Type B pancreatic cell (in vitro differentiated cells): Measurements from ENCODE around the gene DGKI. TPM values are rescaled to one million over a fixed set of nuclear protein-coding genes. Genes with fewer than 3 reads are reported as not detected.

Source experiments
- DNase-seq: peaks from one replicate; pipeline ENCODE4 v3.0.0; 2021; ENCODE audit warnings: mixed read lengths; ENCODE audit not compliant: unreplicated experiment; ENCODE audit errors: extremely low spot score
- H3K27ac Mint-ChIP-seq: 2 replicates; pipeline ENCODE4 v1.8.0; 2021; ENCODE audit warnings: mild to moderate bottlenecking, mixed read lengths
- H3K27me3 Mint-ChIP-seq: 2 replicates; pipeline ENCODE4 v1.8.0; 2021; ENCODE audit warnings: mixed read lengths
- H3K36me3 Mint-ChIP-seq: 2 replicates; pipeline ENCODE4 v1.8.0; 2021; ENCODE audit warnings: mixed read lengths
- H3K4me1 Mint-ChIP-seq: one replicate; pipeline ENCODE4 v1.8.0; 2021; ENCODE audit warnings: mixed read lengths; ENCODE audit not compliant: unreplicated experiment
- H3K4me3 Mint-ChIP-seq: 2 replicates; pipeline ENCODE4 v1.8.0; 2021; ENCODE audit warnings: mild to moderate bottlenecking, mixed read lengths
- H3K9me3 Mint-ChIP-seq: 2 replicates; pipeline ENCODE4 v1.8.0; 2021; ENCODE audit warnings: mixed read lengths
- CTCF ChIP-seq: fragments of 200-600 bp; sonication (generic); conservative IDR thresholded peaks from 2 replicates; pipeline ENCODE4 v1.5.0; 2021; ENCODE audit warnings: antibody characterized with exemption, mild to moderate bottlenecking
- total RNA-seq: library from RNA; stranded (reverse); gene quantifications from 2 replicates; pipeline ENCODE4 v1.2.1, GENCODE V29; 2021; ENCODE audit warnings: low replicate concordance

DGKI gene
- total RNA-seq, 1 donor from 2014 or later: 2.8 TPM

DNA sequence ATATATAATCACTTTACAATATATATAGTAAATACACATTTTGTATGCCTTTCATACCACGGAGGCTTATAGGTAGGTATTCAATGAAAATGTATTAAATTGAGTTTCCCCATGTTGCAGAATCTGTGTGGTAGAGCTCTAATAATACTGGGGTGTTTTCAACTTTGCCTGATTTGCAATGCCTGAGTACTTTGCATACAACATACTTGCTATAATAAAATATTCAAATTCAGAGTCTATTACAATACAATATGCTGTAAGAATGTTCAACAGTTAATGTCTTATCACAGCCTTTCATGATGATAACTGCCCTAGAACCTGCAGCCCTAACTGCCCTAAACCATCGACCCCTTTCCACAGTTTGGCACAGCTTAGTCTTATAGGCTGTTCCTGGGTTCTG lies 114.6 kb downstream of the DGKI start:
- no peak for DNase-seq
- Mint-ChIP-seq H3K4me3 (no peak overlapping the region), H3K4me1 (no peaks in the 10 kb centered on the region), H3K27ac (no peak overlapping the region), H3K27me3 (peaks cover 4% of the 10 kb centered on the region), H3K36me3 (no peaks in the 10 kb centered on the region), H3K9me3 (no peaks in the 10 kb centered on the region)
- TF ChIP-seq CTCF: no peak

DNA sequence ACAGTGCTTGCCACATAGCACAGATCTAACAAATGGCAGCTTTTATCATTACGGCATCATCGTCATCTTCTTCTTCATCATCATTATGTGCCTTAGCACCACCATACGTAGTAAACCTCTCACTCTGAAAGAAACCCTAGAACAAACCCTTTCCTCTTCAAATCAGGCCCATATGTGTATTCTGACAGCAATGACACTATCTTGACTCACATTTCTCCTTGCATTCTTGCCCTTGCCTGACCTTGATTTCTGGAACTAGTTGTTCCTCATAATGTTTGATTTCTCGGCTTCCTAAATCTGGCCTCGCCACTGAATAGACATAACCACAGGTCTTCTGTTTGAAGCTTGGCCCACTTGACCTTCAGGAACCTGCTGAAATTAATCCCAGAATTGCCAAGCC lies 115.3 kb downstream of the DGKI start:
- Mint-ChIP-seq H3K9me3 (no peaks in the 10 kb centered on the region), H3K4me3 (no peak overlapping the region), H3K27ac (no peak overlapping the region), H3K4me1 (no peaks in the 10 kb centered on the region), H3K27me3 (peaks cover 4% of the 10 kb centered on the region), H3K36me3 (no peaks in the 10 kb centered on the region)
- no peak for DNase-seq
- TF ChIP-seq CTCF: no peak

DNA sequence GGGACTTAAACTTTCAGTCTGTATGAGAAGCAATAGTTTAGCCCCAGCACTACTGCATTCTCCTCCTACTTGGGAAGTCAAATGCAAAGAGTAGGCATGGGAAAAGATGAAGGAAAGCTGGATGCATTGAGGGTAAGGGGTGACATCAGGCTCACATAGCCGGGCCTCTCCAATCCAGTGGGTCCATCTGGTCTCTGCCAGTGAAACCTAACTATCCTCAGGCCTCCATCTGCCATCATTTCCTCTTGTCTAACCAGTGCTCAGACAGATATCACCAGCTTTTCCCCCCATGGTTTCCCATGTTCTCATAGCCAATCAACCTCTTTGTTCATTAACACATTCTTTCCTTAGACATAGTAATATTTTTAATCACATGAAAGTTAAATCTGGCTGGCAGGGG lies 118.3 kb downstream of the DGKI start:
- H3K9me3 Mint-ChIP-seq: no peaks in the 10 kb centered on the region

DNA sequence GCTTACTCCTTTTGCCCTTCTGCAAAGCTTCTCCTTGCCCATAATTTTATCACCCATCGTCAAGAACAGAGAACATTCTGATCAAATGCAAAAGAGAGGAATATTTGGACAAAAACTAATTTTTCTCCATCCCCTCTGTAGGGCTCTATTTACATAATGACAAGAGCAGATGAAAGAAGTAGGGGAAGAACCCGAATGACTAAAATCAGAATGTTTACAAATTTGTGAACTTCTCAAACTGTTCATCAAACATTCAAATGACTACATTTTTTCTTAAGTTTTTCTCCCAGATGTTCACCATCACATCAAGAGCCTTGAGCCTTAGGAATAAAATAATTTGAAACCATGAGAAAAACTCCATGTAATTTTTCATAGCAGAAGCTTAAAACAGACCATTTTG lies 119.4 kb downstream of the DGKI start:
- Mint-ChIP-seq H3K4me3 (no peak overlapping the region), H3K27me3 (peaks cover 12% of the 10 kb centered on the region), H3K9me3 (no peaks in the 10 kb centered on the region), H3K4me1 (no peaks in the 10 kb centered on the region), H3K36me3 (no peaks in the 10 kb centered on the region), H3K27ac (no peak overlapping the region)
- TF ChIP-seq CTCF: no peak
- no peak for DNase-seq

More for the DNA sequence above, 118.3 kb downstream of the DGKI start:
- H3K36me3 Mint-ChIP-seq: no peaks in the 10 kb centered on the region
- H3K27ac Mint-ChIP-seq: no peak overlapping the region
- peaks cover 12% of the 10 kb centered on the region for H3K27me3 Mint-ChIP-seq
- no peak for TF ChIP-seq CTCF
- no peaks in the 10 kb centered on the region for H3K4me1 Mint-ChIP-seq
- no peak for DNase-seq
- no peak overlapping the region for H3K4me3 Mint-ChIP-seq

DNA sequence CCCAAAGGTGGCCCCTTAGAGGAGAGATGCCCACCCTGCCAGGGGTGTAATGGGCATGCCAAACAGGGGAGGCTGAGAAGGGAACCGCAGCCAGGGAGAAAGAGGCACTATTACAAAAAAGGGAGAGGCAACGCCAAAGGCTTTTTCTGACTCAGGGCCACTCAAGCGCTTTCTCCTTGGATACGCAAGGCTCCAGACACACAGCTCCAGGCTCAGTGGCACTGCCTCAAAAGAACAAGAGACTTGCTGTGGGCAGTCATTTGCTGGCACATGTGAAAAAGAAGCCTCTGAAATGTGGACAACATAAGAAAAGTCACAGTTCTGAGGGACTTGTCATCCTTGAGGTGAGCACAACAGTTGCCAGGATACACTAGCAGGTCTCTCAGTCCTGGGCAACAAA lies 128.4 kb downstream of the DGKI start:
- no peak overlapping the region for H3K4me3 Mint-ChIP-seq
- no peaks in the 10 kb centered on the region for H3K36me3 Mint-ChIP-seq
- no peak for DNase-seq
- TF ChIP-seq CTCF: no peak
- no peaks in the 10 kb centered on the region for H3K9me3 Mint-ChIP-seq
- H3K4me1 Mint-ChIP-seq: no peaks in the 10 kb centered on the region
- H3K27me3 Mint-ChIP-seq: peaks cover 6% of the 10 kb centered on the region
- H3K27ac Mint-ChIP-seq: no peak overlapping the region

GRCh38 chr7:137717811-137718271 lies 128.9 kb downstream of the DGKI start:
- H3K4me3 Mint-ChIP-seq: no peak overlapping the region
- no peaks in the 10 kb centered on the region for H3K4me1 Mint-ChIP-seq
- TF ChIP-seq CTCF: no peak
- H3K27ac Mint-ChIP-seq: no peak overlapping the region
- no peak for DNase-seq
- H3K36me3 Mint-ChIP-seq: no peaks in the 10 kb centered on the region
- peaks cover 6% of the 10 kb centered on the region for H3K27me3 Mint-ChIP-seq
- no peaks in the 10 kb centered on the region for H3K9me3 Mint-ChIP-seq
